HG03066 (cell line): ENCODE results near the gene IGSF1.
"Not testable (repeated sequence)": the region's sequence is repeated elsewhere in the genome, so short reads cannot be mapped to it uniquely, and the experiment has no call there.

Experiments
- ATAC-seq: cut with Tn5 transposase; IDR thresholded peaks from one replicate; pipeline ENCODE4 v1.9.1; 2021; ENCODE audit warnings: low read depth; ENCODE audit not compliant: unreplicated experiment

Gene IGSF1

GRCh38 chrX:131271274-131271673 lies 17.8 kb downstream of the IGSF1 start:
- ATAC-seq, result no peak

- no peak for ATAC-seq
These were observed 19.0 kb downstream of the IGSF1 start for GRCh38 chrX:131270080-131270479.

- no peak for ATAC-seq
These were observed 24.4 kb downstream of the IGSF1 start for GRCh38 chrX:131264665-131265064.

- no peak for ATAC-seq
These were observed 25.1 kb downstream of the IGSF1 start for GRCh38 chrX:131264053-131264452.

GRCh38 chrX:131262738-131263679 lies 26.1 kb downstream of the IGSF1 start:
- ATAC-seq, result no peak

GRCh38 chrX:131262200-131262599 lies 26.9 kb downstream of the IGSF1 start:
- no peak for ATAC-seq

- ATAC-seq, result no peak
These were observed 31.7 kb downstream of the IGSF1 start for GRCh38 chrX:131257367-131257766.

- not testable (repeated sequence) for ATAC-seq
These were observed 37.9 kb downstream of the IGSF1 start for GRCh38 chrX:131250984-131251738.

- ATAC-seq, result no peak
These were observed 50.0 kb downstream of the IGSF1 start for GRCh38 chrX:131239057-131239456.

GRCh38 chrX:131237363-131237762 lies 51.7 kb downstream of the IGSF1 start:
- no peak for ATAC-seq

GRCh38 chrX:131235768-131236545 lies 53.1 kb downstream of the IGSF1 start:
- ATAC-seq, result no peak

GRCh38 chrX:131227608-131228007 lies 61.5 kb downstream of the IGSF1 start:
- ATAC-seq, result no peak

GRCh38 chrX:131226591-131226990 lies 62.5 kb downstream of the IGSF1 start:
- no peak for ATAC-seq

GRCh38 chrX:131225078-131225477 lies 64.0 kb downstream of the IGSF1 start:
- no peak for ATAC-seq
